Measurements from ENCODE around the gene NEBL. TPM values are rescaled to one million over a fixed set of nuclear protein-coding genes. Genes with fewer than 3 reads are reported as not detected.

Gene NEBL
- total and polyA plus RNA-seq, 2 of the 4 experiments (the other 2 are of a cell fraction): under 0.01 TPM

DNA sequence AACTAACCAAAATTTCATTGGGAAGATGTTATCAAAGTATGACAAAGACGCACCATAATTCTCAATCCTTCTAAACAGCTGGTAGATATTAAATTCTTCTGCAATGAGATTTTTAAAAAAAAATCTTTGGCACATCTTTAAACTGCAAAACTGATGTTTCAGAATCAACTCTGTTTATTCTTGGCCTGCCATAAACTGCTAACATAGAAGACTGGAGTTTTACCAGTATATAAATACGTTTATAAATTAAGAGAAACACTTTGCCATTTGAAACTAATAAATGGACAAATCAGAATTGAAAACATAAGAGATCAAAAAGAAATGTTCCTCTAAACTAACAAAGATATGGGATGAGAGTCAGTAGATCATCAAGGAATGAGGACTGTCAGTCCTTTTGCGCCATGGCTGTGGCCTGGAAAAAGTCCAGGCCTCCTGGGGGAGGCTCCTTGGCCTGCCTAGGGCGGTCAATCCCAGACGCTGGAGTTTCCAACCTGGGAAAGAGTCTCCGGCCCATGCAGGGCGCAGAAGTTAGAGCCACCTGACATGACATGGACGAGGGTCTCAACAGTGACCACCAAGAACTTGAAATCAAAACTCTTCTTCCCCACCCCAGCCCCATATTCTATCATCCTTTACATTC lies 34.2 kb upstream of the NEBL start:
- no peak overlapping the region for H3K4ac ChIP-seq (ENCODE audit: low read depth, low read length)
- no peak overlapping the region for H3K14ac ChIP-seq (replicated peaks; ENCODE audit: low read depth, low read length)
- no peaks in the 10 kb centered on the region for H3K9me1 ChIP-seq (ENCODE audit: insufficient read depth, low read length)
- H3K36me3 ChIP-seq (ENCODE audit: control insufficient read depth, insufficient read depth, low read length): no peaks in the 10 kb centered on the region
- ChIA-PET CTCF (no interaction called here), POLR2A (ENCODE audit: unreplicated experiment) (no interaction called here)
- H2AFZ ChIP-seq (replicated peaks; ENCODE audit: low read length, poor library complexity): no peak overlapping the region
- no peak for DNase-seq
- TF ChIP-seq MXI1 (IDR thresholded peaks at IDR 0.05; ENCODE audit: borderline replicate concordance, low read depth, low read length) (no peak), NFE2L2 (IDR thresholded peaks at IDR 0.05; ENCODE audit: low read depth, low read length) (no peak), RAD21 (IDR thresholded peaks at IDR 0.05; ENCODE audit: low read length) (no peak), MAFK (IDR thresholded peaks at IDR 0.05; ENCODE audit: low read depth, low read length) (no peak), FOS (IDR thresholded peaks at IDR 0.05; ENCODE audit: low read depth, low read length) (no peak), SMC3 (IDR thresholded peaks at IDR 0.05; ENCODE audit: low read depth, low read length) (no peak), CEBPB (IDR thresholded peaks at IDR 0.05; ENCODE audit: low read depth, low read length) (no peak), CHD1 (IDR thresholded peaks at IDR 0.05; ENCODE audit: low read depth, low read length) (no peak), BHLHE40 (IDR thresholded peaks at IDR 0.05; ENCODE audit: low read depth, low read length) (no peak)
- no peak overlapping the region for H2BK120ac ChIP-seq (ENCODE audit: low read depth, low read length)
- BruUV-seq (replicated peaks): no TSS peak
- H3K27me3 ChIP-seq (ENCODE audit: control insufficient read depth, insufficient read depth, low read length): no peaks in the 10 kb centered on the region
- dilution Hi-C loops (cut with HindIII; ENCODE audit: low sequenced_read_pairs, unreplicated experiment) (no loop called here), intact Hi-C loops (cut with micrococcal nuclease) (no loop called here), in situ Hi-C loops (cut with MboI; ENCODE audit: low sequenced_read_pairs) (no loop called here)
- H2AK9ac ChIP-seq (replicated peaks; ENCODE audit: low read depth, low read length, poor library complexity): no peak overlapping the region
- no peak overlapping the region for H4K5ac ChIP-seq (ENCODE audit: low read depth, low read length)
- no peak overlapping the region for H3K23ac ChIP-seq (ENCODE audit: low read depth, low read length)
- no peak overlapping the region for H3K56ac ChIP-seq (ENCODE audit: extremely low read depth, insufficient read depth, low read length)
- no peak overlapping the region for H3K9ac ChIP-seq (ENCODE audit: low read depth, low read length)
- no peaks in the 10 kb centered on the region for H3K4me1 ChIP-seq (ENCODE audit: control insufficient read depth, insufficient read depth, low read length)
- no peak overlapping the region for H2BK15ac ChIP-seq (ENCODE audit: low read depth, low read length)
- no peak overlapping the region for H3K18ac ChIP-seq (ENCODE audit: low read depth, low read length)
- no peak overlapping the region for H2BK5ac ChIP-seq (ENCODE audit: low read depth, low read length, poor library complexity, severe bottlenecking)
- H3K79me1 ChIP-seq (ENCODE audit: low read depth in 1 of 2, low read length in 2 of 2): no peaks in the 10 kb centered on the region
- H2AK5ac ChIP-seq (ENCODE audit: low read depth, low read length): no peak overlapping the region
- no peaks in the 10 kb centered on the region for H4K20me1 ChIP-seq (ENCODE audit: insufficient read depth, low read length)
- H3K9me3 ChIP-seq (ENCODE audit: control insufficient read depth, insufficient read depth, low read length): peaks cover 1% of the 10 kb centered on the region; the same call in 1 of the 2 replicates
- WGBS, 2 experiments (ENCODE audit: extremely low coverage in 2 of 2, insufficient read length in 1 of 2): no CpG with 5 or more reads among the region's 8 CpGs
- H3K27ac ChIP-seq (ENCODE audit: insufficient read depth, low read length): no peak overlapping the region
- H2BK20ac ChIP-seq (ENCODE audit: low read depth, low read length): no peak overlapping the region
- no peak overlapping the region for H4K8ac ChIP-seq (ENCODE audit: low read depth in 2 of 2, low read length in 2 of 2)
- H3K4me3 ChIP-seq (ENCODE audit: insufficient read depth, low read depth, low read length): no peak overlapping the region
- H4K91ac ChIP-seq (ENCODE audit: insufficient read depth, low read depth, low read length): no peak overlapping the region
- H3K4me2 ChIP-seq (ENCODE audit: low read depth, low read length): no peak overlapping the region
- no peak for ATAC-seq (ENCODE audit: low read depth)

All from IMR-90 (cell line).